ENCODE results near the gene COL19A1.

Gene COL19A1

GRCh38 chr6:70119218-70119835 lies 253.0 kb downstream of the COL19A1 start:
- H3K9me3 ChIP-seq (ENCODE audit: low read length), result no peaks in the 10 kb centered on the region
- H2AFZ ChIP-seq (ENCODE audit: low read depth, low read length), result no peak overlapping the region
- H3K36me3 ChIP-seq (ENCODE audit: insufficient read depth, low read length), result no peaks in the 10 kb centered on the region
- H3K4me1 ChIP-seq (ENCODE audit: insufficient read depth, low read length), result no peaks in the 10 kb centered on the region
- no peaks in the 10 kb centered on the region for H3K27me3 ChIP-seq (ENCODE audit: insufficient read depth, low read length)
- no peak overlapping the region for H3K4me3 ChIP-seq (ENCODE audit: low read length)

- H3K4me1 ChIP-seq (ENCODE audit: insufficient read depth, low read length), result peaks cover 4% of the 10 kb centered on the region
- no peak overlapping the region for H3K4me3 ChIP-seq (ENCODE audit: low read length)
- H3K36me3 ChIP-seq (ENCODE audit: insufficient read depth, low read length), result no peaks in the 10 kb centered on the region
- no peaks in the 10 kb centered on the region for H3K27me3 ChIP-seq (ENCODE audit: insufficient read depth, low read length)
- H3K9me3 ChIP-seq (ENCODE audit: low read length), result no peaks in the 10 kb centered on the region
- H2AFZ ChIP-seq (ENCODE audit: low read depth, low read length), result no peak overlapping the region
These were observed 258.1 kb downstream of the COL19A1 start for GRCh38 chr6:70124443-70124842.

- peaks cover 4% of the 10 kb centered on the region for H3K4me1 ChIP-seq (ENCODE audit: insufficient read depth, low read length)
- H3K27me3 ChIP-seq (ENCODE audit: insufficient read depth, low read length), result no peaks in the 10 kb centered on the region
- H3K36me3 ChIP-seq (ENCODE audit: insufficient read depth, low read length), result no peaks in the 10 kb centered on the region
- H3K4me3 ChIP-seq (ENCODE audit: low read length), result no peak overlapping the region
- peak overlapping the region; percentile 75 for H2AFZ ChIP-seq (ENCODE audit: low read depth, low read length)
- no peaks in the 10 kb centered on the region for H3K9me3 ChIP-seq (ENCODE audit: low read length)
These were observed 258.7 kb downstream of the COL19A1 start for GRCh38 chr6:70124882-70125545.

- Histone ChIP-seq H3K4me3 (ENCODE audit: low read length) (no peak overlapping the region), H3K36me3 (ENCODE audit: insufficient read depth, low read length) (no peaks in the 10 kb centered on the region), H3K27me3 (ENCODE audit: insufficient read depth, low read length) (no peaks in the 10 kb centered on the region), H3K4me1 (ENCODE audit: insufficient read depth, low read length) (peaks cover 4% of the 10 kb centered on the region), H3K9me3 (ENCODE audit: low read length) (no peaks in the 10 kb centered on the region), H2AFZ (ENCODE audit: low read depth, low read length) (peak overlapping the region; percentile 75)
These were observed 259.2 kb downstream of the COL19A1 start for GRCh38 chr6:70125602-70126001.

GRCh38 chr6:70129341-70129740 lies 263.0 kb downstream of the COL19A1 start:
- no peaks in the 10 kb centered on the region for H3K36me3 ChIP-seq (ENCODE audit: insufficient read depth, low read length)
- peaks cover 4% of the 10 kb centered on the region for H3K4me1 ChIP-seq (ENCODE audit: insufficient read depth, low read length)
- no peak overlapping the region for H3K4me3 ChIP-seq (ENCODE audit: low read length)
- H3K27me3 ChIP-seq (ENCODE audit: insufficient read depth, low read length), result no peaks in the 10 kb centered on the region
- no peaks in the 10 kb centered on the region for H3K9me3 ChIP-seq (ENCODE audit: low read length)
- no peak overlapping the region for H2AFZ ChIP-seq (ENCODE audit: low read depth, low read length)

- Histone ChIP-seq H2AFZ (ENCODE audit: low read depth, low read length) (no peak overlapping the region), H3K4me3 (ENCODE audit: low read length) (no peak overlapping the region), H3K27me3 (ENCODE audit: insufficient read depth, low read length) (no peaks in the 10 kb centered on the region), H3K4me1 (ENCODE audit: insufficient read depth, low read length) (no peaks in the 10 kb centered on the region), H3K36me3 (ENCODE audit: insufficient read depth, low read length) (no peaks in the 10 kb centered on the region), H3K9me3 (ENCODE audit: low read length) (no peaks in the 10 kb centered on the region)
These were observed 264.5 kb downstream of the COL19A1 start for GRCh38 chr6:70130865-70131264.

- Histone ChIP-seq H2AFZ (ENCODE audit: low read depth, low read length) (no peak overlapping the region), H3K36me3 (ENCODE audit: insufficient read depth, low read length) (no peaks in the 10 kb centered on the region), H3K9me3 (ENCODE audit: low read length) (no peaks in the 10 kb centered on the region), H3K4me3 (ENCODE audit: low read length) (no peak overlapping the region), H3K4me1 (ENCODE audit: insufficient read depth, low read length) (no peaks in the 10 kb centered on the region), H3K27me3 (ENCODE audit: insufficient read depth, low read length) (no peaks in the 10 kb centered on the region)
These were observed 265.2 kb downstream of the COL19A1 start for GRCh38 chr6:70131528-70131927.

- Histone ChIP-seq H3K4me1 (ENCODE audit: insufficient read depth, low read length) (peaks cover 11% of the 10 kb centered on the region), H3K27me3 (ENCODE audit: insufficient read depth, low read length) (no peaks in the 10 kb centered on the region), H3K36me3 (ENCODE audit: insufficient read depth, low read length) (no peaks in the 10 kb centered on the region), H3K4me3 (ENCODE audit: low read length) (no peak overlapping the region), H2AFZ (ENCODE audit: low read depth, low read length) (no peak overlapping the region), H3K9me3 (ENCODE audit: low read length) (no peaks in the 10 kb centered on the region)
These were observed 266.9 kb downstream of the COL19A1 start for GRCh38 chr6:70133246-70133645.

- H3K4me3 ChIP-seq (ENCODE audit: low read length), result no peak overlapping the region
- no peaks in the 10 kb centered on the region for H3K36me3 ChIP-seq (ENCODE audit: insufficient read depth, low read length)
- no peaks in the 10 kb centered on the region for H3K9me3 ChIP-seq (ENCODE audit: low read length)
- no peaks in the 10 kb centered on the region for H3K27me3 ChIP-seq (ENCODE audit: insufficient read depth, low read length)
- no peak overlapping the region for H2AFZ ChIP-seq (ENCODE audit: low read depth, low read length)
- peaks cover 11% of the 10 kb centered on the region for H3K4me1 ChIP-seq (ENCODE audit: insufficient read depth, low read length)
These were observed 268.2 kb downstream of the COL19A1 start for GRCh38 chr6:70134542-70134941.

GRCh38 chr6:70135219-70136160 lies 269.1 kb downstream of the COL19A1 start:
- Histone ChIP-seq H3K36me3 (ENCODE audit: insufficient read depth, low read length) (no peaks in the 10 kb centered on the region), H3K4me1 (ENCODE audit: insufficient read depth, low read length) (peaks cover 11% of the 10 kb centered on the region), H3K9me3 (ENCODE audit: low read length) (no peaks in the 10 kb centered on the region), H3K27me3 (ENCODE audit: insufficient read depth, low read length) (no peaks in the 10 kb centered on the region), H3K4me3 (ENCODE audit: low read length) (no peak overlapping the region), H2AFZ (ENCODE audit: low read depth, low read length) (no peak overlapping the region)

GRCh38 chr6:70136996-70137395 lies 270.6 kb downstream of the COL19A1 start:
- no peak overlapping the region for H3K4me3 ChIP-seq (ENCODE audit: low read length)
- no peaks in the 10 kb centered on the region for H3K36me3 ChIP-seq (ENCODE audit: insufficient read depth, low read length)
- no peaks in the 10 kb centered on the region for H3K9me3 ChIP-seq (ENCODE audit: low read length)
- H3K4me1 ChIP-seq (ENCODE audit: insufficient read depth, low read length), result peaks cover 19% of the 10 kb centered on the region
- no peak overlapping the region for H2AFZ ChIP-seq (ENCODE audit: low read depth, low read length)
- no peaks in the 10 kb centered on the region for H3K27me3 ChIP-seq (ENCODE audit: insufficient read depth, low read length)

GRCh38 chr6:70140496-70140895 lies 274.1 kb downstream of the COL19A1 start:
- Histone ChIP-seq H3K4me3 (ENCODE audit: low read length) (no peak overlapping the region), H2AFZ (ENCODE audit: low read depth, low read length) (no peak overlapping the region), H3K9me3 (ENCODE audit: low read length) (no peaks in the 10 kb centered on the region), H3K27me3 (ENCODE audit: insufficient read depth, low read length) (no peaks in the 10 kb centered on the region), H3K4me1 (ENCODE audit: insufficient read depth, low read length) (peaks cover 27% of the 10 kb centered on the region), H3K36me3 (ENCODE audit: insufficient read depth, low read length) (no peaks in the 10 kb centered on the region)

- Histone ChIP-seq H3K9me3 (ENCODE audit: low read length) (no peaks in the 10 kb centered on the region), H3K27me3 (ENCODE audit: insufficient read depth, low read length) (no peaks in the 10 kb centered on the region), H2AFZ (ENCODE audit: low read depth, low read length) (no peak overlapping the region), H3K4me1 (ENCODE audit: insufficient read depth, low read length) (peaks cover 24% of the 10 kb centered on the region), H3K36me3 (ENCODE audit: insufficient read depth, low read length) (no peaks in the 10 kb centered on the region), H3K4me3 (ENCODE audit: low read length) (no peak overlapping the region)
These were observed 275.7 kb downstream of the COL19A1 start for GRCh38 chr6:70142034-70142433.

Measured in neuron (in vitro differentiated cells).